K562 (cell line): Measurements from ENCODE around the gene CFAP298. TPM values are rescaled to one million over a fixed set of nuclear protein-coding genes. Genes with fewer than 3 reads are reported as not detected.

ENCODE experiments used
- ATAC-seq: fragments of 200-7000 bp; cut with Tn5 transposase; 3 replicates; pipeline ENCODE4 v1.9.1; 2020; ENCODE audit warnings: moderate library complexity
- BruUV-seq: library from RNA; stranded (reverse); fragments of 400-500 nt; replicated peaks from 2 replicates; lab custom pipeline; 2021; lab: Mats Ljungman, UMichigan
- CTCF ChIA-PET: fragments of 300-600 bp; formaldehyde crosslinking; extraction: SDS; loops from one replicate; lab custom pipeline; 2021; ENCODE audit warnings: low intra/inter-chr PET ratio; lab: Yijun Ruan, JAX
- POLR2A ChIA-PET: fragments of 300-600, 350-650 bp; sonication (Branson Sonifier 250); formaldehyde crosslinking; extraction: SDS; loops from one replicate; lab custom pipeline; 2021; ENCODE audit warnings: antibody characterized with exemption, inconsistent platforms; lab: Yijun Ruan, JAX
- DNase-seq, 4 experiments: peaks; one replicate each; pipeline versions ENCODE4 v3.0.0 to v3.0.0-alpha.2; 2011 to 2018; ENCODE audit warnings: low spot score in 3 of 4, mixed read lengths in 3 of 4; ENCODE audit errors: extremely low read depth in 1 of 4
- FAIRE-seq: peaks from 2 replicates; lab custom pipeline; 2011; peaks lifted over from hg19 to GRCh38; lab: Jason Lieb, UNC
- H2AFZ ChIP-seq: 2 replicates; pipeline ENCODE4 v1.6.0; 2011; ENCODE audit warnings: low read depth, low read length, control low read depth, inconsistent platforms
- H3K27ac ChIP-seq: fragments of 200-600 bp; 3 replicates; pipeline ENCODE4 v1.8.0; 2011; ENCODE audit warnings: low read depth, mild to moderate bottlenecking, control low read depth, inconsistent platforms, low read length, moderate library complexity, mixed read lengths; ENCODE audit errors: extremely low read depth
- H3K27me3 ChIP-seq, 2 experiments: fragments of 300-600 bp in 1 of 2; 2 replicates in 1 of 2; 3 replicates in 1 of 2; pipeline versions ENCODE4 v1.6.0 to v1.8.0; 2011; ENCODE audit warnings: inconsistent platforms in 2 of 2, low read length in 2 of 2, mild to moderate bottlenecking in 1 of 2, mixed read lengths in 1 of 2, moderate library complexity in 1 of 2; ENCODE audit not compliant: control insufficient read depth in 2 of 2, insufficient read depth in 2 of 2
- H3K36me3 ChIP-seq: fragments of 300-600 bp; 3 replicates; pipeline ENCODE4 v1.8.0; 2011; ENCODE audit warnings: mild to moderate bottlenecking, low read length, inconsistent platforms; ENCODE audit not compliant: control insufficient read depth, insufficient read depth
- H3K4me1 ChIP-seq, 2 experiments: fragments of 200-600 bp in 1 of 2; replicated peaks in 1 of 2; 2 replicates in 1 of 2; 3 replicates in 1 of 2; pipeline versions ENCODE4 v1.5.1 to v1.8.0; 2011; ENCODE audit warnings: inconsistent platforms in 2 of 2, low read length in 2 of 2, mild to moderate bottlenecking in 1 of 2, mixed read lengths in 1 of 2, moderate library complexity in 1 of 2; ENCODE audit not compliant: control insufficient read depth in 2 of 2, insufficient read depth in 2 of 2
- H3K4me2 ChIP-seq: 2 replicates; pipeline ENCODE4 v1.6.1; 2011; ENCODE audit warnings: low read length, control low read depth, inconsistent platforms, mixed read lengths; ENCODE audit not compliant: insufficient read depth
- H3K4me3 ChIP-seq: fragments of 200-600 bp; sonication (generic), shearing (Covaris generic); 2 replicates; pipeline ENCODE4 v1.5.1; 2016; ENCODE audit warnings: control low read depth, inconsistent platforms
- H3K79me2 ChIP-seq: fragments of 200-600 bp; 3 replicates; pipeline ENCODE4 v1.8.0; 2011; ENCODE audit warnings: low read length, inconsistent platforms; ENCODE audit not compliant: control insufficient read depth, insufficient read depth
- H3K9ac ChIP-seq, 2 experiments: 2 replicates each; pipeline versions ENCODE4 v1.6.0 to v1.6.1; 2011; ENCODE audit warnings: low read depth in 2 of 2, low read length in 2 of 2, control low read depth in 1 of 2, inconsistent platforms in 1 of 2, mild to moderate bottlenecking in 1 of 2, mixed read lengths in 1 of 2; ENCODE audit not compliant: insufficient read depth in 1 of 2
- H3K9me1 ChIP-seq: one replicate; pipeline ENCODE4 v1.6.0; 2011; ENCODE audit warnings: inconsistent platforms, mild to moderate bottlenecking, low read length, moderate library complexity; ENCODE audit not compliant: control insufficient read depth, insufficient read depth
- H3K9me3 ChIP-seq: replicated peaks from 2 replicates; pipeline ENCODE4 v1.5.1; 2011; ENCODE audit warnings: low read depth, low read length, inconsistent platforms; ENCODE audit not compliant: control insufficient read depth, insufficient read depth
- H4K20me1 ChIP-seq: replicated peaks from 2 replicates; pipeline ENCODE4 v1.6.1; 2011; ENCODE audit warnings: low read length, inconsistent platforms, mixed read lengths; ENCODE audit not compliant: control insufficient read depth, insufficient read depth
- ATF1 ChIP-seq, 2 experiments: fragments of 450-650 bp in 1 of 2; IDR thresholded peaks; 2 replicates each; pipeline ENCODE4 v1.6.1; 2016; ENCODE audit warnings: missing compliant biosample characterization in 1 of 2, missing genetic modification characterization in 1 of 2
- CBFB ChIP-seq: sonication (generic); formaldehyde crosslinking; IDR thresholded peaks from 2 replicates; pipeline ENCODE4 v1.4.0; 2020; ENCODE audit warnings: mild to moderate bottlenecking, missing genetic modification reagents
- CHD2 ChIP-seq: IDR thresholded peaks from 2 replicates; pipeline ENCODE4 v1.6.1; 2011; ENCODE audit warnings: low read depth, low read length
- CREM ChIP-seq: IDR thresholded peaks from 2 replicates; pipeline ENCODE4 v1.6.1; 2014; ENCODE audit warnings: antibody characterized with exemption, low read depth
- E2F5 ChIP-seq: sonication (generic); formaldehyde crosslinking; IDR thresholded peaks from 2 replicates; pipeline ENCODE4 v1.8.0; 2022; ENCODE audit warnings: mild to moderate bottlenecking, missing genetic modification reagents
- HNRNPLL ChIP-seq: fragments of 200-400 bp; formaldehyde crosslinking; IDR thresholded peaks from 2 replicates; pipeline ENCODE4 v1.6.1; 2017; ENCODE audit warnings: low read length, low read depth, mild to moderate bottlenecking; ENCODE audit not compliant: poor library complexity, severe bottlenecking
- JUND ChIP-seq, 2 experiments: IDR thresholded peaks; 2 replicates in 1 of 2; 3 replicates in 1 of 2; pipeline ENCODE4 v1.6.1; 2011; ENCODE audit warnings: borderline replicate concordance in 2 of 2, low read depth in 2 of 2, low read length in 2 of 2, improper control_type of control experiment in 1 of 2, missing biosample characterization in 1 of 2, missing genetic modification characterization in 1 of 2, missing genetic modification reagents in 1 of 2
- MEF2A ChIP-seq: IDR thresholded peaks from 2 replicates; pipeline ENCODE4 v1.6.1; 2011; ENCODE audit warnings: low read depth, mild to moderate bottlenecking, low read length, moderate library complexity; ENCODE audit not compliant: control insufficient read depth
- NR2C2 ChIP-seq, 2 experiments: fragments of 200-800 bp in 1 of 2; sonication (Bioruptor generic) in 1 of 2; sonication (generic) in 1 of 2; formaldehyde crosslinking in 1 of 2; IDR thresholded peaks; 2 replicates each; pipeline versions ENCODE4 v1.6.1 to v1.8.0; 2016 to 2022; ENCODE audit warnings: mild to moderate bottlenecking in 1 of 2, missing compliant biosample characterization in 1 of 2, missing genetic modification characterization in 1 of 2, missing genetic modification reagents in 1 of 2
- OTX1 ChIP-seq: fragments of 450-650 bp; formaldehyde crosslinking; IDR thresholded peaks from 2 replicates; pipeline ENCODE4 v1.4.0; 2022; ENCODE audit warnings: mild to moderate bottlenecking
- SMARCE1 ChIP-seq: fragments of 450-650 bp; IDR thresholded peaks from 2 replicates; pipeline ENCODE4 v1.7.1; 2016; ENCODE audit warnings: mild to moderate bottlenecking
- SRF ChIP-seq, 2 experiments: fragments of 250-450, 450-650 bp in 1 of 2; sonication (Bioruptor Pico) in 1 of 2; sonication (generic) in 1 of 2; formaldehyde crosslinking; IDR thresholded peaks; 2 replicates each; pipeline versions ENCODE4 v1.5.0 to v1.5.1; 2020 to 2022; ENCODE audit warnings: mild to moderate bottlenecking in 1 of 2, missing genetic modification reagents in 1 of 2
- TFAM ChIP-seq: fragments of 250-450 bp; sonication (Bioruptor Pico); conservative IDR thresholded peaks from 2 replicates; pipeline ENCODE4 v1.5.0; 2021; ENCODE audit warnings: mild to moderate bottlenecking, moderate library complexity
- TGIF2 ChIP-seq: sonication (generic); formaldehyde crosslinking; IDR thresholded peaks from 2 replicates; pipeline ENCODE4 v1.8.1; 2022; ENCODE audit warnings: mild to moderate bottlenecking, missing genetic modification reagents, moderate library complexity
- ZBTB7A ChIP-seq: IDR thresholded peaks from 2 replicates; pipeline ENCODE4 v1.6.1; 2011; ENCODE audit warnings: low read depth, mild to moderate bottlenecking, low read length, moderate library complexity, borderline replicate concordance; ENCODE audit not compliant: control insufficient read depth
- ZNF551 ChIP-seq: fragments of 250-450 bp; sonication (Bioruptor Pico); IDR thresholded peaks from 2 replicates; pipeline ENCODE4 v1.5.0; 2021; ENCODE audit warnings: mild to moderate bottlenecking, moderate library complexity
- ZNF589 ChIP-seq: fragments of 200-800 bp; sonication (Bioruptor generic); IDR thresholded peaks from 2 replicates; pipeline ENCODE4 v1.6.1; 2016; ENCODE audit warnings: low read depth, missing genetic modification characterization, missing compliant biosample characterization
- ZNF699 ChIP-seq: fragments of 250-450 bp; sonication (Bioruptor Pico); IDR thresholded peaks from 2 replicates; pipeline ENCODE4 v1.8.0; 2021; ENCODE audit warnings: mild to moderate bottlenecking, moderate library complexity; ENCODE audit not compliant: insufficient replicate concordance
- WGBS: fragments of 100-300 bp; shearing (Covaris generic); methylation state at CpG from one replicate; pipeline ENCODE4 v1.1.6; 2016; ENCODE audit warnings: low coverage, mixed read lengths; ENCODE audit not compliant: insufficient coverage; ENCODE audit errors: missing lambda C conversion rate; 5-methylcytosine and 5-hydroxymethylcytosine counted together
- in situ Hi-C: fragments of 300-500 bp; cut with MboI; formaldehyde crosslinking; loops from 4 replicates; pipeline ENCODE4 v1.15.0; 2018; ENCODE audit warnings: inconsistent platforms, mixed read lengths
- intact Hi-C: fragments of 100-400 bp; cut with micrococcal nuclease; formaldehyde crosslinking; loops from 2 replicates; pipeline ENCODE4 v1.14.2; 2022
- polyA plus RNA-seq, 8 experiments: library from polyadenylated mRNA; depleted of rRNA in 4 of 8; stranded (reverse) in 5 of 8; unstranded in 3 of 8; fragments of >200 nt; fragmentation: Nextera tagmentation in 2 of 8; fragmentation: Illumina TruSeq in 1 of 8; extraction: Ambion mirVana in 2 of 8; extraction: Trizol in 1 of 8; gene quantifications; 2 replicates each; pipeline versions ENCODE4 v1.2.1 to v1.2.3, GENCODE V29; 2011 to 2014; ENCODE audit warnings: inconsistent platforms in 1 of 8, missing spikeins in 1 of 8
- total RNA-seq, 7 experiments: library from RNA; depleted of rRNA in 6 of 7; stranded (reverse); fragments of >200 nt in 6 of 7; fragmentation: Illumina TruSeq in 2 of 7; extraction: Trizol in 2 of 7; gene quantifications; 2 replicates each; pipeline versions ENCODE4 v1.2.1 to v1.2.3, GENCODE V29; 2011 to 2021; ENCODE audit warnings: low replicate concordance in 1 of 7
- TF ChIP-seq, protein P1 (sequence below): fragments of 250-450 bp; sonication (Bioruptor Pico); IDR thresholded peaks from 2 replicates; pipeline ENCODE4 v1.5.0; 2020; ENCODE audit warnings: mild to moderate bottlenecking, borderline replicate concordance

The CFAP298 gene
- total and polyA plus RNA-seq, 9 of the 15 experiments (the other 6 are each of a cell fraction or from before 2014, with no cell fraction given), result 31.4 to 178 (median 89.7) TPM

- 29% methylated on average over 5 of the region's 5 CpGs for WGBS
- no peak overlapping the region for H3K27ac ChIP-seq
- no peaks in the 10 kb centered on the region for H3K36me3 ChIP-seq
- H3K4me3 ChIP-seq, result no peak overlapping the region
- CTCF ChIA-PET, result interaction anchor here (1.5 kb wide), 1 partner anchor 159 kb away, joined by 8 read pairs; no protein-coding TSS in a partner anchor
- H3K4me2 ChIP-seq, result no peak overlapping the region
- H3K4me1 ChIP-seq, result peaks cover 3% of the 10 kb centered on the region in 2 experiments; a peak in 4 of 5 replicates
- no peaks in the 10 kb centered on the region for H3K79me2 ChIP-seq
- FAIRE-seq (peak; percentile 77), ATAC-seq (peak; percentile 87), DNase-seq (peak in 1 of 4 experiments; percentile 73)
- no peaks in the 10 kb centered on the region for H3K9me3 ChIP-seq
- no peaks in the 10 kb centered on the region for H4K20me1 ChIP-seq
- intact Hi-C loops (loop anchor here (1.0 kb wide), 1 partner anchor 159 kb away; no protein-coding TSS in a partner anchor), in situ Hi-C loops (no loop called here)
- POLR2A ChIA-PET, result interaction anchor here (0.8 kb wide), 2 partner anchors 41 to 82 kb away, joined by 3 read pairs; no protein-coding TSS in a partner anchor
- peak overlapping the region; percentile 72 for H2AFZ ChIP-seq
- no TSS peak for BruUV-seq
- no peak overlapping the region for H3K9ac ChIP-seq
- no peaks in the 10 kb centered on the region for H3K9me1 ChIP-seq
- H3K27me3 ChIP-seq, result no peaks in the 10 kb centered on the region
- TF ChIP-seq TGIF2 (CRISPR knock-in tag) (no peak), CBFB (CRISPR knock-in tag) (no peak), ZNF589 (CRISPR knock-in tag) (no peak), OTX1 (CRISPR knock-in tag) (no peak), TFAM (no peak), SMARCE1 (no peak), CREM (peak; percentile 47; the same call in 1 of the 2 replicates), E2F5 (CRISPR knock-in tag) (no peak), CHD2 (no peak), HNRNPLL (no peak), ZBTB7A (no peak), ATF1 (CRISPR knock-in tag; IDR thresholded peaks at IDR 0.05) (no peak), ATF1 (tag; IDR thresholded peaks at IDR 0.05) (peak; percentile 56), ZNF699 (CRISPR knock-in tag) (no peak), SRF (CRISPR knock-in tag; IDR thresholded peaks at IDR 0.05) (peak in 1 of 2 experiments; percentile 87; a peak in 2 of 4 replicates), NR2C2 (CRISPR knock-in tag; IDR thresholded peaks at IDR 0.05) (no peak), NR2C2 (tag; IDR thresholded peaks at IDR 0.05) (peak; percentile 15; the same call in 1 of the 2 replicates), ZNF551 (no peak), MEF2A (no peak), JUND (IDR thresholded peaks at IDR 0.05; ENCODE audit: borderline replicate concordance, low read depth, low read length) (peak; percentile 45; the same call in 1 of the 2 replicates), JUND (tag; IDR thresholded peaks at IDR 0.05; ENCODE audit: borderline replicate concordance, low read depth, low read length) (no peak)
- TF ChIP-seq, protein P1, sequence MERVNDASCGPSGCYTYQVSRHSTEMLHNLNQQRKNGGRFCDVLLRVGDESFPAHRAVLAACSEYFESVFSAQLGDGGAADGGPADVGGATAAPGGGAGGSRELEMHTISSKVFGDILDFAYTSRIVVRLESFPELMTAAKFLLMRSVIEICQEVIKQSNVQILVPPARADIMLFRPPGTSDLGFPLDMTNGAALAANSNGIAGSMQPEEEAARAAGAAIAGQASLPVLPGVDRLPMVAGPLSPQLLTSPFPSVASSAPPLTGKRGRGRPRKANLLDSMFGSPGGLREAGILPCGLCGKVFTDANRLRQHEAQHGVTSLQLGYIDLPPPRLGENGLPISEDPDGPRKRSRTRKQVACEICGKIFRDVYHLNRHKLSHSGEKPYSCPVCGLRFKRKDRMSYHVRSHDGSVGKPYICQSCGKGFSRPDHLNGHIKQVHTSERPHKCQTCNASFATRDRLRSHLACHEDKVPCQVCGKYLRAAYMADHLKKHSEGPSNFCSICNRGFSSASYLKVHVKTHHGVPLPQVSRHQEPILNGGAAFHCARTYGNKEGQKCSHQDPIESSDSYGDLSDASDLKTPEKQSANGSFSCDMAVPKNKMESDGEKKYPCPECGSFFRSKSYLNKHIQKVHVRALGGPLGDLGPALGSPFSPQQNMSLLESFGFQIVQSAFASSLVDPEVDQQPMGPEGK (CRISPR knock-in tag), result no peak
Observed at GRCh38 chr21:32562426-32562825, 49.8 kb downstream of the CFAP298 start.
